NCI-H524 (cell line): Measurements from ENCODE around the gene NPEPPS.

Experiments
- DNase-seq, 2 experiments: peaks; one replicate each; lab custom pipeline; 2025; lab: John Stamatoyannopoulos, UW

NPEPPS gene

GRCh38 chr17:47664624-47664941 lies 133.7 kb downstream of the NPEPPS start:
- no peak for DNase-seq

GRCh38 chr17:47665655-47666054 lies 134.7 kb downstream of the NPEPPS start:
- no peak for DNase-seq

GRCh38 chr17:47669081-47669480 lies 138.2 kb downstream of the NPEPPS start:
- no peak for DNase-seq

GRCh38 chr17:47670064-47670463 lies 139.2 kb downstream of the NPEPPS start:
- DNase-seq, result no peak
